Omental fat pad (tissue), 4 donors: ENCODE measurements around the gene HDHD2. TPM values are rescaled to one million over a fixed set of nuclear protein-coding genes. Genes with fewer than 3 reads are reported as not detected.

ENCODE experiments used
- ATAC-seq: fragments of 150-250 bp; one replicate; pipeline ENCODE4 v1.9.1; 2016; ENCODE audit warnings: mild to moderate bottlenecking, moderate library complexity; ENCODE audit not compliant: low FRiP score
- DNase-seq: peaks from one replicate; pipeline ENCODE4 v3.0.0-alpha.2; 2019; ENCODE audit warnings: low spot score
- total RNA-seq, 4 donors: library from RNA; depleted of rRNA; stranded (reverse); fragments of >200 nt; gene quantifications; one replicate each; pipeline ENCODE4 v1.1.0, GENCODE V29; 2016
- TF ChIP-seq, protein P1 (sequence below), 3 donors: fragments of 450-650 bp; IDR thresholded peaks; one replicate each; pipeline ENCODE4 v1.5.1; 2016 to 2017; ENCODE audit warnings: antibody characterized with exemption in 3 of 3, mild to moderate bottlenecking in 3 of 3, moderate library complexity in 2 of 3

Gene HDHD2
- total RNA-seq, 4 donors from 2014 or later, result 16.7 to 35.5 (median 18.6) TPM

- ATAC-seq (peak; percentile 91), DNase-seq (peak; percentile 67)
- TF ChIP-seq, protein P1, sequence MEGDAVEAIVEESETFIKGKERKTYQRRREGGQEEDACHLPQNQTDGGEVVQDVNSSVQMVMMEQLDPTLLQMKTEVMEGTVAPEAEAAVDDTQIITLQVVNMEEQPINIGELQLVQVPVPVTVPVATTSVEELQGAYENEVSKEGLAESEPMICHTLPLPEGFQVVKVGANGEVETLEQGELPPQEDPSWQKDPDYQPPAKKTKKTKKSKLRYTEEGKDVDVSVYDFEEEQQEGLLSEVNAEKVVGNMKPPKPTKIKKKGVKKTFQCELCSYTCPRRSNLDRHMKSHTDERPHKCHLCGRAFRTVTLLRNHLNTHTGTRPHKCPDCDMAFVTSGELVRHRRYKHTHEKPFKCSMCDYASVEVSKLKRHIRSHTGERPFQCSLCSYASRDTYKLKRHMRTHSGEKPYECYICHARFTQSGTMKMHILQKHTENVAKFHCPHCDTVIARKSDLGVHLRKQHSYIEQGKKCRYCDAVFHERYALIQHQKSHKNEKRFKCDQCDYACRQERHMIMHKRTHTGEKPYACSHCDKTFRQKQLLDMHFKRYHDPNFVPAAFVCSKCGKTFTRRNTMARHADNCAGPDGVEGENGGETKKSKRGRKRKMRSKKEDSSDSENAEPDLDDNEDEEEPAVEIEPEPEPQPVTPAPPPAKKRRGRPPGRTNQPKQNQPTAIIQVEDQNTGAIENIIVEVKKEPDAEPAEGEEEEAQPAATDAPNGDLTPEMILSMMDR (IDR thresholded peaks at IDR 0.05), result no peak
Measured at GRCh38 chr18:47175898-47176575, 25.7 kb upstream of the HDHD2 start, which contains the start of gene IER3IP1. Gene IER3IP1 (minus strand): TSS chr18:47176364. CDS start chr18:47176277, 87 bp downstream.

GRCh38 chr18:47175283-47175897 lies 25.1 kb upstream of the HDHD2 start:
- TF ChIP-seq, protein P1 (IDR thresholded peaks at IDR 0.05), result no peak
- ATAC-seq (no peak), DNase-seq (no peak)

GRCh38 chr18:47174545-47175116 lies 24.3 kb upstream of the HDHD2 start:
- TF ChIP-seq, protein P1 (IDR thresholded peaks at IDR 0.05), result no peak
- no peak for DNase-seq
- ATAC-seq, result no peak

- TF ChIP-seq, protein P1 (IDR thresholded peaks at IDR 0.05), result no peak
- no peak for DNase-seq
- no peak for ATAC-seq
Measured at GRCh38 chr18:47172476-47172875, 22.2 kb upstream of the HDHD2 start.

DNA sequence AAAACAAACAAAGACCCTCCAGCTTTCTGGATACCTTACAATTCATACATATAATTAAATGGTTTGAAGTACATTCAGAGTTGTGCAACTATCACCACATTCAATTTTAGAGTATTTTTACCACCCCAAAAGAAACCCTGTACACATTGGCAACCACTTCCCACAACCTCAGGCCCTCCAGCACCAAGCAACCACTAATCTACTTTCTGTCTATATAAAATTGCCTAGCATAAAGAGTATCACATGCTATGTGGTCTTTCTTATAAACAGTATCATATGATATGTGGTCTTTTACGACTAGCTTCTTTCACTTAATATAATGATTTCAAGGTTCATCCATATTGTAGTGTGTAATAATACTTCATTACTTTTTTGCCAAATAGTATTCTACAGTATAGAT lies 18.6 kb upstream of the HDHD2 start:
- TF ChIP-seq, protein P1 (IDR thresholded peaks at IDR 0.05), result no peak
- DNase-seq (no peak), ATAC-seq (no peak)

DNA sequence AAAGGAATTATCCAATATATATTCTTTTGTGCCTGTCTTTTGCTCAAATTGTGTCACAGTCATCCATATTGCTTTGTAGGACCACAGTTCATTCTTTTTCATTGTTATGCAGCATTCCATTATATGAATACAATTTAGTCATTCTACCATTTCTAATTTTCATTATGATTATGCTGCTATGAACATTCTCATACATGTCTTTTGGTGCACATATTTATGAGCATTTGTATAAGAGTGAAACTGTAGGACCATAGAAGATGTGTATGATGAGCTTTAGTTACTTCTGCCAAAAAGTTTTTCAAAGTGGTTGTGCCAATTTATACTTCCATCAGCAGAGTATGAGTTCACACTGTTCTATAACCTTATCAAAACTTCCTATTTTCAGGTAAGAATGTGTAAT lies 18.2 kb upstream of the HDHD2 start:
- ATAC-seq, result no peak
- DNase-seq, result no peak
- TF ChIP-seq, protein P1 (IDR thresholded peaks at IDR 0.05), result no peak
